Stimulated activated naive CD8-positive, alpha-beta T cell treated with anti-CD3 and anti-CD28 coated beads, Interleukin-15, amount 100 ng/mL, for 72 hours (primary cell): Measurements from ENCODE around the gene ZFPM1.

Experiments used
- ATAC-seq: fragments of 150-1000 bp; cut with Tn5 transposase; 2 replicates; pipeline ENCODE4 v1.10.0; 2021; ENCODE audit warnings: mild to moderate bottlenecking, moderate library complexity
- DNase-seq, 2 donors: peaks; one replicate each; pipeline ENCODE4 v3.0.0; 2021 to 2022
- H3K27ac Mint-ChIP-seq, 2 donors: one replicate each; pipeline ENCODE4 v1.8.0; 2022; ENCODE audit warnings: mild to moderate bottlenecking in 2 of 2, mixed read lengths in 2 of 2, moderate library complexity in 2 of 2
- H3K27me3 Mint-ChIP-seq: one replicate; pipeline ENCODE4 v1.8.0; 2022; ENCODE audit warnings: mixed read lengths
- H3K4me1 Mint-ChIP-seq: one replicate; pipeline ENCODE4 v1.8.0; 2022; ENCODE audit warnings: mild to moderate bottlenecking, mixed read lengths
- H3K4me3 Mint-ChIP-seq, 2 donors: one replicate each; pipeline ENCODE4 v1.8.0; 2022; ENCODE audit warnings: mild to moderate bottlenecking in 2 of 2, mixed read lengths in 2 of 2, moderate library complexity in 1 of 2
- H3K9me3 Mint-ChIP-seq, 2 donors: one replicate each; pipeline ENCODE4 v1.8.0; 2022; ENCODE audit warnings: mixed read lengths in 2 of 2

The ZFPM1 gene

GRCh38 chr16:88472069-88472468 is 19.0 kb downstream of the ZFPM1 start:
- Mint-ChIP-seq H3K27me3 (no peaks in the 10 kb centered on the region), H3K4me3 (no peak overlapping the region), H3K9me3 (no peaks in the 10 kb centered on the region), H3K27ac (no peak overlapping the region), H3K4me1 (peaks cover 70% of the 10 kb centered on the region)
- ATAC-seq (no peak), DNase-seq (no peak)

GRCh38 chr16:88472637-88473205 is 19.6 kb downstream of the ZFPM1 start:
- no peak for DNase-seq
- peaks cover 70% of the 10 kb centered on the region for H3K4me1 Mint-ChIP-seq
- no peaks in the 10 kb centered on the region for H3K27me3 Mint-ChIP-seq
- no peaks in the 10 kb centered on the region for H3K9me3 Mint-ChIP-seq
- H3K4me3 Mint-ChIP-seq: no peak overlapping the region
- no peak for ATAC-seq
- no peak overlapping the region for H3K27ac Mint-ChIP-seq

- DNase-seq (no peak), ATAC-seq (no peak)
- Mint-ChIP-seq H3K9me3 (no peaks in the 10 kb centered on the region), H3K27me3 (no peaks in the 10 kb centered on the region), H3K4me3 (no peak overlapping the region), H3K27ac (no peak overlapping the region), H3K4me1 (peaks cover 70% of the 10 kb centered on the region)
Measured at GRCh38 chr16:88473666-88474534, 20.8 kb downstream of the ZFPM1 start.

- H3K4me1 Mint-ChIP-seq: peaks cover 70% of the 10 kb centered on the region
- no peaks in the 10 kb centered on the region for H3K27me3 Mint-ChIP-seq
- DNase-seq (no peak), ATAC-seq (no peak)
- H3K9me3 Mint-ChIP-seq: no peaks in the 10 kb centered on the region
- no peak overlapping the region for H3K4me3 Mint-ChIP-seq
- no peak overlapping the region for H3K27ac Mint-ChIP-seq
Measured at GRCh38 chr16:88475037-88475436, 22.0 kb downstream of the ZFPM1 start.

- H3K27ac Mint-ChIP-seq: no peak overlapping the region
- no peaks in the 10 kb centered on the region for H3K27me3 Mint-ChIP-seq
- DNase-seq (no peak), ATAC-seq (no peak)
- peaks cover 67% of the 10 kb centered on the region for H3K4me1 Mint-ChIP-seq
- no peak overlapping the region for H3K4me3 Mint-ChIP-seq
- H3K9me3 Mint-ChIP-seq: no peaks in the 10 kb centered on the region
Measured at GRCh38 chr16:88476203-88476602, 23.1 kb downstream of the ZFPM1 start.

GRCh38 chr16:88476817-88477397 is 23.8 kb downstream of the ZFPM1 start:
- no peak overlapping the region for H3K27ac Mint-ChIP-seq
- ATAC-seq: no peak
- no peaks in the 10 kb centered on the region for H3K9me3 Mint-ChIP-seq
- peaks cover 60% of the 10 kb centered on the region for H3K4me1 Mint-ChIP-seq
- H3K27me3 Mint-ChIP-seq: no peaks in the 10 kb centered on the region
- no peak overlapping the region for H3K4me3 Mint-ChIP-seq
- DNase-seq: no peak

- peak overlapping the region; percentile 32 to 62 for H3K4me3 Mint-ChIP-seq
- peak; percentile 49 for ATAC-seq
Measured at GRCh38 chr16:88477631-88478519, 24.8 kb downstream of the ZFPM1 start.

GRCh38 chr16:88478889-88479792 is 26.1 kb downstream of the ZFPM1 start:
- no peak for DNase-seq
- H3K4me1 Mint-ChIP-seq: peaks cover 61% of the 10 kb centered on the region
- H3K9me3 Mint-ChIP-seq: no peaks in the 10 kb centered on the region
- ATAC-seq: peak; percentile 2
- no peaks in the 10 kb centered on the region for H3K27me3 Mint-ChIP-seq
- H3K4me3 Mint-ChIP-seq: peak overlapping the region in 1 of 2 donors; percentile 62
- H3K27ac Mint-ChIP-seq: peak overlapping the region in 1 of 2 donors; percentile 42

More at GRCh38 chr16:88477631-88478519, 24.8 kb downstream of the ZFPM1 start:
- Mint-ChIP-seq H3K4me1 (peaks cover 52% of the 10 kb centered on the region), H3K27ac (peak overlapping the region in 1 of 2 donors; percentile 35), H3K27me3 (no peaks in the 10 kb centered on the region), H3K9me3 (no peaks in the 10 kb centered on the region)
- peak in 1 of 2 donors; percentile 34 for DNase-seq

- Mint-ChIP-seq H3K27me3 (no peaks in the 10 kb centered on the region), H3K4me3 (peak overlapping the region; percentile 22 to 66), H3K4me1 (peaks cover 68% of the 10 kb centered on the region), H3K27ac (no peak overlapping the region), H3K9me3 (no peaks in the 10 kb centered on the region)
- peak; percentile 54 for ATAC-seq
- peak in 1 of 2 donors; percentile 31 for DNase-seq
Measured at GRCh38 chr16:88479793-88480760, 27.0 kb downstream of the ZFPM1 start.

GRCh38 chr16:88480829-88481228 is 27.7 kb downstream of the ZFPM1 start:
- no peaks in the 10 kb centered on the region for H3K9me3 Mint-ChIP-seq
- no peak overlapping the region for H3K4me3 Mint-ChIP-seq
- DNase-seq (no peak), ATAC-seq (no peak)
- H3K27me3 Mint-ChIP-seq: no peaks in the 10 kb centered on the region
- H3K4me1 Mint-ChIP-seq: peaks cover 67% of the 10 kb centered on the region
- no peak overlapping the region for H3K27ac Mint-ChIP-seq

- Mint-ChIP-seq H3K9me3 (no peaks in the 10 kb centered on the region), H3K4me1 (peaks cover 57% of the 10 kb centered on the region), H3K4me3 (no peak overlapping the region), H3K27me3 (no peaks in the 10 kb centered on the region), H3K27ac (no peak overlapping the region)
- no peak for DNase-seq
- no peak for ATAC-seq
Measured at GRCh38 chr16:88481851-88482250, 28.8 kb downstream of the ZFPM1 start.

- Mint-ChIP-seq H3K4me3 (no peak overlapping the region), H3K9me3 (no peaks in the 10 kb centered on the region), H3K27me3 (no peaks in the 10 kb centered on the region), H3K4me1 (peaks cover 47% of the 10 kb centered on the region), H3K27ac (no peak overlapping the region)
- DNase-seq (no peak), ATAC-seq (no peak)
Measured at GRCh38 chr16:88482630-88483391, 29.7 kb downstream of the ZFPM1 start.

- H3K27ac Mint-ChIP-seq: no peak overlapping the region
Measured at GRCh38 chr16:88483392-88483641, 30.2 kb downstream of the ZFPM1 start.

More at GRCh38 chr16:88483392-88483641, 30.2 kb downstream of the ZFPM1 start:
- no peaks in the 10 kb centered on the region for H3K9me3 Mint-ChIP-seq
- DNase-seq: no peak
- H3K4me1 Mint-ChIP-seq: peaks cover 42% of the 10 kb centered on the region
- ATAC-seq: no peak
- no peak overlapping the region for H3K4me3 Mint-ChIP-seq
- H3K27me3 Mint-ChIP-seq: no peaks in the 10 kb centered on the region
